Measurements from ENCODE around the gene SH3GL2.

- TF ChIP-seq CTCF (optimal IDR thresholded peaks at IDR 0.05 in 1 of 3, IDR thresholded peaks at IDR 0.05 in 1 of 3, conservative IDR thresholded peaks at IDR 0.05 in 1 of 3; ENCODE audit: extremely low read depth in 1 of 3, insufficient read depth in 2 of 3, low read length in 3 of 3) (no peak), EZH2 (IDR thresholded peaks at IDR 0.05; ENCODE audit: low read length) (no peak)
These were observed 1.3 kb downstream of the SH3GL2 start for GRCh38 chr9:17580119-17580518.
